Measurements from ENCODE around the gene ZNF341.
A peak's percentile ranks its signal among the peaks of the same experiment; 100 is the strongest.
"Not testable (repeated sequence)": the region's sequence is repeated elsewhere in the genome, so short reads cannot be mapped to it uniquely, and the experiment has no call there.

The ZNF341 gene

DNA sequence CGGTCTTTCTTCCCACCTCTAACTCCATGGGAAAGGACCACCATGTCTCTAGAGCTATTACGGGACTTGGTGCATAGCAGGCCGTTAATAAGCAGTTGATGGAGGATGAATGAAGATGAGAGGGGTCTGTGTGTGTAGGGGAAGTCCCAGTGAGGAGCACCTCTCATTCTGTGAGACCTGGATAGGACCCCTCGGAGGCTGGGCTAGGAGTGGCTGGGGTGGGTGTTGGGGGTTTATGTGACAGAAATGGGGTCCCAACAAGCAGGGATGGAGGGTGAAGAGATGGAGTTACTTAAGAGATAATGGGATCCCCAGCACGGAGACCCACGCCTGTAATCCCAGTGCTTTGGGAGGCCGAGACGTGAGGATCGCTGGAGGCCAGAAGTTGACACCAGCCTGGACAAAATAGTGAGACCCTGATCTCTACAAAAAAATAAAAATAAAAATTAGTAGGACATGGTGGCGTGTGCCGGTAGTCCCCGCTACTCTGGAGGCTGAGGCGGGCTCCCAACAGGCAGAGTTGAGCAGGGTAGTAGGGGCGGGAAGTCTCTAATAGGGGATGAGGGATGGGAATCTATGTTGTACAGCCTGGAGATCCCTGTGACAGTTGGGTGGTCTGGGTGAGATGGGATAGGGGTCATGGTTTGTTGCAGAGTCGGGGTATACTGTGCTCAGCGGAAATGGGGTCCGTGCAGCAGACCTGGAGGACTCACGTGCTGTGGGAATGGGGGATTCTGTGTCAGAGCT is 677 bp upstream of the ZNF341 start:
- DNase-seq (ENCODE audit: low read depth in 2 of 2), result peak in 1 of 2 donors; percentile 5

DNA sequence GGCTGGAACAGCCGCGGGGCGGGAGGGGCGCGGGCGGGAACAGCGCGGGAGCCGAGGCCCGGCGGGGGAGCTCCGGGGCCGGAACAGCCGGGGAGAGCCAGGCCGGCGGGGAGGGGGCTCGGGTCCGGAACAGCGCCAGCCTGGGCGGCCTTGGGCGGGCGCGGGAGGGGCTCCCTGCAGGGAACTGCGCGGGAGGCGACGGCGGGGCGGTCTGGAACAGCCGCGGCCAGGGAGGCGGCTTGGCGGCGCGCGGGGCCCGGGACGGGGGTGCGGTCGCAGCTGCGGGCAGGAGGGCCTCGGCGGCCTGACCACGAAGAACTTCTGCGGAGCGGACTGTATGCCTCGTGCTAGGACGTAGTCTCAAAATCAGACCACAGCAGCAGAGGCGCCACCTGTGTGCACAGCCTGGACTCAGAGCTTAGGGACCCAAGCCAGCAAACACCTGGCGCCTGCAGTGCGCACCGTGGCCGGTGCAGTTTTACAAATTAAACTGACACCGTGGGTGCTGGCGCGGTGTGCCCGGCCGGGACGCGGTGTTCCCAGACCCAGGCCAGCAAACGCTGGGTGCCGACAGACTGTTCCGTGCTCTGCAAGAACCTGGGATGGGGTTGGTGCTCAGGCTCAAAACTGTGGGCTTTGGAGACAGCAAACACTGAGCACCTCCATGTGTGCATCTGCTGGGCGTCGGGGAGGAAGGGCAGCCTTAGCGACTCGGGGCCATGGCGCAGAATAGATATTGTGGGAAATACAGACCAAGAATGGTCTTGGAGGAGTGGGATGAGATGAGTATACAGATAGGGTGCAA is 572 bp downstream of the ZNF341 start:
- peak; percentile 69 to 71 for DNase-seq (ENCODE audit: low read depth in 2 of 2)

DNA sequence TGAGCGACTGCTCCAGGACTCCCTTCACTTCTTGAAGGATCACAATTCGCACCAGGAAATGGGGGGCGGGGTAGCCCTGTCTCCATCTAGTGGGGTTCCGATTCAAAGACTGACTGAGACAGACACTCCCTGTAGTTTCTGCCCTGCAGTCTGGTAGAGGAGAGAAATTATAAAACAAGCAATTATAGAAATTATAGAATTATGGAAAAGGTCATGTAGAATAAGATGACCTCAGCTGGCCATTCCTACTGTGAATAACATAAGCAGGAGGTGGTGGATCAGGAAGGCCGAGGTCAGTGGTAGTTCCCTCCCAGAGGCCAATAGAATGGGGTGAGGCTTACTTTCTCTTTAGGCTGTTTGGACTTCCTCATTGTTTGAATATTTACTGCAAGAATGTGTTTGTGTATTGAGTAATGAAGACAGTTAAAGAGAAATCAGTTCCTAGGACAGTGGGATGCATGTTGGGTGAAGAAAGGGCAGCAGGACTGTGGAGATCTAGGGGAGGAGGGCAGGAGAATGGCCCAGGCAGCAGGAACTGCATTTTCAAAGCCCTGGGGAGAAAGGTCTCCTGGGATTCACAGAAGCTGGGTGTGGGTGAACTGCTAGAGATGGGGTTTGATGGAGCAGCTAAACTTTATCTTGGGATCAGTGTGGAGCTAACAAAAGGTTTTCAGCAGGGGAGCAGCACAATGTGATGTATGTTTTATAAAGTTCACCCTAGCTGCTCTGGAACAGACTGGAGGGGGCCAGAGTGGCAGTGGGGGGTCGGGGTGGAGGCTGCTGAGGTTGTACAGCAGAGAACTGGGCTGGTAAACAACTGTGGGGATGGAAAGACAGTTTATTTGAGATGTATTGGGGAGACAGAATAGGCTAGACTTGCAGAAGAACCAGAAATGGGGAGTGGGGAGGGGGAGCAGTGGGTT is 2.1 kb downstream of the ZNF341 start:
- DNase-seq (ENCODE audit: low read depth in 2 of 2), result no peak

DNA sequence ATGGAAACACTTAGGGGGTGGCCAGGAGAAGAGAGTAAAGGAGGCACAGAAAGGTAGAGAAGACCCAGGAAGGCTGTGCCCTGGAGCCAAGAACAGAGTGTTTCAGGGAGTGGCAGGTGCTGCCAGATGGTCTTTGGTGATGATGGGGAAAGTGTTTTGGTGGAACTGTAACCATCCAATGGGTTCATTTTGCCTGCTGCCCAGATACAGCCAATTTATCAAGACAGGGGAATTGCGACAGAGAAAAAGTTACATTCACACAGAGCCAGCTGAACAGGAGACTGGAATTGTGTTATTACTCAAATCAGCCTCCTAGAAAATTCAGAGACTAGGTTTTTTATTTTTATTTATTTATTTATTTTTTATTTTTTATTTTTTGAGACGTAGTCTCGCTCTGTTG is 5.2 kb downstream of the ZNF341 start:
- DNase-seq (ENCODE audit: low read depth in 2 of 2), result no peak

DNA sequence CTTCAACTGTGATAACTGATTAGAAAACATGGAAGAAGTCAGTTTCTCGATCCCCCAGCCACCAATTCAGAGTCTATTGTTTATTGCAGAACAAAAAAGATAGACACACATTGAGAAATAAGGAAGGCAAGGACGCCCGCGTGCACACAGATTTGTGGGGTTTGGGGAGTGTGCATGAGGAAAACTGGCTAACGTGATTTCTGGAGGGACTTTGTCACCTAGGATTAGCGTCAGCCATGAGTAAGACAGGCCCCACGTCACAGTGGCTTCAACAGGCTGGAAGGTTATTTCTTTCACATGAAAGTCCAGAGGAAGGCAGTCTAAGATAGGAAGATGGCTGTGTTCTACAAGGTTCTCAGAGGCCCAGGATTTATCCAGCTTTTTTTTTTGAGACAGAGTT is 7.7 kb downstream of the ZNF341 start:
- no peak for DNase-seq (ENCODE audit: low read depth in 2 of 2)

DNA sequence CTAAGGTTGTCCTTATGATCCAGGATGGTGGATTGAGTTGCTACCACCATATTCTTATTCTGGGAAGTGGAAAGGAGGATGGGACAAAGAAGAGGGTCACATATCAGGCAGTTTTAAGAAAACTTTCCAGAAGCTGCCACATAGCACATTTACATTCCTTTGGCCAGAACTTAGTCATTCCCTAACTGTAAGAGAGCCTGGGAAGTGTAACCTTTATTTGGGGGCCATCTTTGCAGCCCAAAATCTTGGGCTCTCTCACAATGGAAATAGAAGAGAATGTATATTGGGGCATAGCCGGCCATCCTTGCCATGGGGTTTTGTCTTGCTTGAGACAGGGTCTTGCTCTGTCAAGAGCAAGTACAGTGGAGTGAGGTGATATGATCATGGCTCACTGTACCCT is 8.4 kb downstream of the ZNF341 start:
- DNase-seq (ENCODE audit: low read depth in 2 of 2), result no peak

DNA sequence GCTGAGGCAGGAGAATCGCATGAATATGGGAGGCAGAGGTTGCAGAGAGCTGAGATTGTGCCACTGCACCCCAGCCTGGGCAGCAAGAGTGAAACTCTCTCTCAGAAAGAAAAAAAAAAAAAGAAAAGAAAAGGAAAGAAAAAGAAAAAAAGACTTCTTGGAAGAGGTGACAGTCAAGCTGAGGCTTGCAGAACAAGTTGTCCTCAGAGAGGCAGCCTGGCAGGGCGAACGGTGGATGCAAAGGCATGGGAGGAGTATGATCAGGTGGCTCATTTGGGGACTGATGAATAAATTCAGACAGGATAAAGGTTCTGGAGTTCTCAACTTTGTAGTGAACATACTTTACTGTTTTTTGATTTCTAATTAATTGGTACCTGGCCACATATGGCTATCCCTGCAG is 12.4 kb downstream of the ZNF341 start:
- no peak for DNase-seq (ENCODE audit: low read depth in 2 of 2)

DNA sequence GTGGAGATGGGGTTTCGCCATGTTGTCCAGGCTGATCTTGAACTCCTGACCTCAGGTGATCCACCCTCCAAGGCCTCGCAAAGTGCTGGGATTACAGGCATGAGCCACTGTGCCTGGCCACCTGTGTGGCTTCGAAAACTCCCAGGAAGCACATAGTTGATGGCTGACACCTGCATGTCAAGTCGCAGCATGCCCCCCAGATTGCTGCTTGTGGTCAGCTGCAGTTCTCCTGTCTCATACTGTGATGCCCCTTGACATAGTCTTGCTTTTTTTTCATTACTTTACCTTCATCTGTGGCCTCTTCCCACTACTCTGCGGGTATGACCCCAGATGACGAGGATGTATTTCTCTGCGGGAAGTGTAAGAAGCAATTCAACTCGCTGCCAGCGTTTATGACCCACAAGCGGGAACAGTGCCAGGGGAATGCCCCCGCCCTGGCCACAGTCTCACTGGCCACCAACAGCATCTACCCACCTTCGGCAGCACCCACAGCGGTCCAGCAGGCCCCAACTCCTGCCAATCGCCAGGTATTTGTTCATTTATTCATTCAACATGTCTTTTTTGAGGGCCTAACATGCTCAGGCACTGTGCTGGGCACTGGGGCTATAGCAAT is 13.1 kb downstream of the ZNF341 start:
- DNase-seq (ENCODE audit: low read depth in 2 of 2), result no peak

DNA sequence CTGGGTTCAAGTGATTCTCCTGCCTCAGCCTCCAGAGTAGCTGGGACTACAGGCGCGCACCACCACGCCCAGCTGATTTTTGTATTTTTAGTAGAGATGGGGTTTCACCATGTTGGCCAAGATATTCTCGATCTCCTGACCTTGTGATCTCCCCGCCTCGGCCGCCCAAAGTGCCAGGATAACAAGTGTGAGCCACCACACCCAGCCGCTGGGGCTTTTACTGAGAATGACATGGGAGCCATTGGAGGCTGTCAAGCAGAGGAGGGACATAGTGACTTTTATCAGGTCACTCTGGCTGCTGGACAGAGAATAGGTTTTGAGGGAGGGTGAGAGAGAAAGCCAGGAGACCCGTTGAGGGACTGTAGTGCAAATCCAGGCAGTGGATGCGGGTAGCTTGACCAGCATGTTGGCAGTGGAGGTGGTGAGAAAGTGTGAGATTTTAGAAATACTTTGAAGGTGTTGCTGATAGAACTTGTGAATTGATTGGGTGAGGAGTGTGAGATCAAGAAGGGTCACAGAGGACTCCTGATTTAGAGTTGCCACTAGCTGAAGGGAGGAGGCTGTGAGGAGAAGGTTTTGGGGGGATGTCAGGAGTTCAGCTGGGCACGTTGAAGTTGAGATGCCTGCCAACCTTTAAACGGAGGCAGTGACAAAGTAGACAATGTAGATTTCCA is 14.7 kb downstream of the ZNF341 start:
- DNase-seq (ENCODE audit: low read depth in 2 of 2), result no peak

DNA sequence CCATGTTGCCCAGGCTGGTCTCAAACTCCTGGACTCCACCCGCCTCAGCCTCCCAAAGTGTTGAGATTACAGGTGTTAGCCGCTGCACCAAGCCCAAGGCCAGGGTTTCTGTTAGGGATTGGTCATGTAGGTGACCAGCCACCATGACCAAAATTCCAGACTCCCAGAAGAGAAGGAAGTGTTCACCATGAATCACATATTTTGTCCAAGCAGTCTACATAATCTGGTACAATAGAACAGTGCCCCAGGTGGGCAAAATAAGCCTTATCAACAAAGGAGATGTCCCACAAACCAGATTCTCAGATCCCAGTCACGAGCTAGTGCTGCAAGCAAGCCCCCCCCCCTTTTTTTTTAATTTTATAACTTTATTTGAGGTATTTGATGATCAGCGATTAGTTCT is 20.0 kb downstream of the ZNF341 start:
- no peak for DNase-seq (ENCODE audit: low read depth in 2 of 2)

DNA sequence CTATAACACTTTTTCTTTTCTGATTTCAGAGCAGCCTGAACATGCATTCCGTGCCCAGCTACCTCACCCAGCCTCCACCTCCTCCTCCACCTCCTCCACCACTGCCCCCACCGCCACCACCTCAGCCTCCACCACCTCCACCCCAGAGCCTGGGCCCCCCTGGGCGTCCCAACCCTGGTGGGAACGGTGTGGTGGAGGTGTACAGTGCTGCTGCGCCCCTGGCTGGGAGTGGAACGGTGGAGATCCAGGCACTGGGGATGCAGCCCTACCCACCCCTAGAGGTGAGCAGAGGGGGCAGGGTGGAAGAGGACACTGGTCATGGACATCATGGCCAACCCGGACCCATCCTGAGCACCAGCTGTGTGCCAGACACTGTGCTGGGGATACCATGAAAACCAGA is 21.3 kb downstream of the ZNF341 start:
- no peak for DNase-seq (ENCODE audit: low read depth in 2 of 2)

DNA sequence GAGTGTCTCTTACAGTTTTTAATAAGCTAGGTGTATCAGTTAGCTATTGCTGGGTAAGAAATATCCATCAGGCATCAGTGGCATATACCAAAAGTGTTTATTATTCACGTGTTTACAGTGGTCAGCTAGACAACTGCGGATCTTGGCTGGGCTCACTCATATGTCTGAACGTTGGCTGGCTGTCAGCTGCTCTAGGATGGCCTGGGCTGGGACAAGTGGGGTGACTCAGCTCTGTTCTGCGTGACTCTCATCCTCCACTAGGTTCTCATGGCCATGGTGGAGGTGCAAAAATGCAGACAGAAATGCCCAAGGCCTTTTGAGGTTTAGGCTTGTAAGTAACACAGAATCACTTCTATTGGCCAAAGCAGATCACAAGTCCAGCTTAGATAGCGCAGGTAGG is 22.0 kb downstream of the ZNF341 start:
- no peak for DNase-seq (ENCODE audit: low read depth in 2 of 2)

DNA sequence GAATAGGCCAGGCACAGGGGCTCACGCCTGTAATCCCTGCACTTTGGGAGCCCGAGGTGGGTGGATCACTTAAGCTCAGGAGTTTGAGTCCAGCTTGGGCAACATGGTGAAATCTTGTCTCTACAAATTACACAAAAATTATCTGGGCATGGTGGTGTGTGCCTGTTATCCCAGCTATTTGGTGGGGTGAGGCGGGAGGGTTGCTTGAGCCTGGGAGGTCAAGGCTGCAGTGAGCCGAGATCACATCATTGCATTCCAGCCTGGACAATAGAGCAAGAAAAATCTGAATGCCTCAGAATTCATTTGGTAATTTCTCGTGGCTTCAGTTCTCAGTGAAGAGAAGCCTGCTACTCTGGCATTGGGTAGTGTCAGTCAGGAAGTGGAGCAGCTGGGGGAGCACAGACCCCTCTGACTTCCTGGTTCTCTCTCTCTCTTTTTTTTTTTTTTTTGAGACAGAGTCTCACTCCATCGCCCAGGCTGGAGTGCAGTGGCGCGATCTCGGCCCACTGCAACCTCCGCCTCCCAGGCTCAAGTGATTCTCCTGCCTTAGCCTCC is 24.2 kb downstream of the ZNF341 start:
- DNase-seq (ENCODE audit: low read depth in 2 of 2), result not testable (repeated sequence)

DNA sequence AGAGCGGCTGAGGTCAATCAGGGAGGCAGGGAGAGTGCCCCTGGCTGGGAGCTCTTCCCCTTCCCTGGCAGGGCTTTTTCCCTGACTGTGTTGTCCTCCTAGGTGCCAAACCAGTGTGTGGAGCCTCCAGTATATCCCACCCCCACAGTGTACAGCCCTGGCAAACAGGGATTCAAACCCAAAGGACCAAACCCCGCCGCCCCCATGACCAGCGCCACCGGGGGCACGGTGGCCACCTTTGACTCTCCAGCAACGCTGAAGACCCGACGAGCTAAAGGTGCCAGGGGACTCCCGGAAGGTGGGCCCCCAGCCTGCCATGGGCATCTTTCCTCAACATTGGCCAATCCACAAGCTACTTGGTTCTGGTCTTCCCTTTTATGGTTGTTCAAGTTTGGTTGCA is 25.2 kb downstream of the ZNF341 start:
- no peak for DNase-seq (ENCODE audit: low read depth in 2 of 2)

DNA sequence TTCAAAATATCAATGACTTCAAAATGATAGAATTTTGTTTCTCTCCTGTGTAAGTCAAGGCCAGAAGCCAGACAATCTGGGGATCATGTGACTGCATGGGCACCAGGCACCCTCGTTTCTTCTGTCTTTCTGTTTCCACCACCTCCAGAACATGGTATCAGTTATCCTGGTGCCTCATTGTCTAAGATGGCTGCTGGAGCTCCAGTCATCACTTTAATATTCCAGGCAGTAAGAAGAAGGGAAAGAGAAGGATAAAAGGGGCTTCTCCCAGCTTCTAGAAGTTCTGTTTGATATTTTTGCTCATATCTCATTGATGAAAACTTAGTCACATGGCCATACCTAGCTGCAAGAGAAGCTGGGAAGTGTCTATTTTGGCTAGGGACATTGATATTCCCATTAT is 25.7 kb downstream of the ZNF341 start:
- DNase-seq (ENCODE audit: low read depth in 2 of 2), result no peak

DNA sequence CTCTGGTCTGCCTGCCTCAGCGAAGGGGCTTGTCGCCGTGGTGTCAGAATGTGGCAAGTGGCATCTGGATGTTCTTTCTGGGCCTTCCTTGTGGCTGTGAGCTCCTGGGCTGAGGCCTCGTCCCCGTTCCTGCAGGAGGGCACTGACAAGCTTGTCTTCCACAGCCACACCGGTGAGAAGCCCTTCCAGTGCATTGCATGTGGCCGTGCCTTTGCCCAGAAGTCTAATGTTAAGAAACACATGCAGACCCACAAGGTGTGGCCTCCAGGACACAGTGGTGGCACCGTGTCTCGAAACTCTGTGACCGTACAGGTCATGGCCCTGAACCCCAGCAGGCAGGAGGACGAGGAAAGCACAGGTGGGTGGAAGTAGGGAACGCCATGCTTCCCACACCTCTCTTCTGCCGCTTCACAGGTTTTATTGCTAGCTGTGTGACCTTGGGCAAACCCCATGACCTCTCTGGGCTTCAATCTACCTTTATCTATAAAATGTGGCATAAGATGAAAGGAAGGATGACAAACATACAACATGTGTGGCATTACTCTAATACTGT is 30.0 kb downstream of the ZNF341 start:
- DNase-seq (ENCODE audit: low read depth in 2 of 2), result no peak

DNA sequence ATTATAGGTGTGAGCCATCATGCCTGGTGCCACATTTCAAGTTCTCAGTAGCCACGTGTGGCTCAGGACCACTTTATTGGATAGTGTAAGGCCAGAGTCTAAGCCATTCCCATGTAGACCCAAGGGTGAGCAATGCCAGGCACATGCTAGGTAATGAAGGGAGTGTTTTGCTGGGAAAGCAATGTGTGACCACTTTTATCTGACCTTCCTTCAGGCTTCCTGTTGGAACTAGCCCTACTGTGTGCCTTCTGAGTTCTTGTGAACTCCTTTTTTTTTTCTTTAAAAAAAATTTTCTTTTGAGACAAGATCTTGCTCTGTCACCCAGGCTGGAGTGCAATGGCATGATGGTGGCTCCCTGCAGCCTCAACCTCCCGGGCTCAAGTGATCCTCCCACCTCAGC is 33.3 kb downstream of the ZNF341 start:
- no peak for DNase-seq (ENCODE audit: low read depth in 2 of 2)

DNA sequence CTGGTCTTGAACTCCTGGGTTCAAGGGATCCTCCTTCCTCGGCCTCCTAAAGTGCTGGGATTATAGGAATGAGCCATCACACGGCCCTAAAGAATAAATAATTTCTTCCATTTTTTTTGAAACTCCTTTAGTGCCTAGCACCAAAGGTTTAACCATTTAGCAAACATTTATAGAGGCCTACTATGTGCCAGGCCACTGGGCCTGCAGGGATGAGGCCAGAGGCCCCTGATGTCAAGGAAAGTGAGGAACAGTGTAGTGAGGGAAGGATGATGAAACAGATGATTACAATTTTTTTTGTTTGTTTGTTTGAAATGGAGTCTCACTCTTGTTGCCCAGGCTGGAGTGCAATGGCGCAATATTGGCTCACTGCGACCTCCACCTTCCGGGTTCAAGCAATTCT is 33.8 kb downstream of the ZNF341 start:
- DNase-seq (ENCODE audit: low read depth in 2 of 2), result no peak

DNA sequence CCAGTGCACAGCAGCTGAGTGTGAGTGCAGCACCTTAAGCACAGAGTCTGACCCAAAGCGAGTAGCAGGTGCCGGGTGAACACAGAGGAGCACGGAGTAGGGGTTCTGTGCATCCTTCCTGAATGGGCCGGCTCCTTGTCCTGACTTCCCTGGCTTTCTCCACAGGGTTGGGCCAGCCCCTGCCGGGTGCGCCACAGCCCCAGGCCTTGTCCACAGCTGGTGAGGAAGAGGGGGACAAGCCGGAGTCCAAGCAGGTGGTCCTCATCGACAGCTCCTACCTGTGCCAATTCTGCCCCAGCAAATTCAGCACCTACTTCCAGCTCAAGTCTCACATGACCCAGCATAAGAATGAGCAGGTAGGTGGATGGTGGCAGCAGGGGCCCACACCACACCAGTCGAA is 34.9 kb downstream of the ZNF341 start:
- no peak for DNase-seq (ENCODE audit: low read depth in 2 of 2)

DNA sequence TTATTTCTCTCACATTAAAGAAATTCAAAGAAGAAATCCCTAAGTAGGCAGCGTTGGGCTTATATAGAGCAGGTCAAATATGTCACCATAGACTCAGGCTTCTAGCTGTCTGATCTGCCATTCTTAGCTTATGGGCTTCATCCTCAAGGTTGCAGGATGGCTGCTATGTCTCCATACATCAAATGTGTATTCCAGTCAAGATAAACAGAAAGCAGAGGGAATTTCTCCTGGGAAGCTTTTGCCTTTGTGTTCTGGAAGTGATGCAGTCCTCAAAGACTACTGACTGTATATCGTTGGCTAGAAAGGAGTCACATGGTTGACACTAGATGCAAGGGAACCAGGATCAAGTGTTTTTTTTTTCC is 36.0 kb downstream of the ZNF341 start:
- no peak for DNase-seq (ENCODE audit: low read depth in 2 of 2)

DNA sequence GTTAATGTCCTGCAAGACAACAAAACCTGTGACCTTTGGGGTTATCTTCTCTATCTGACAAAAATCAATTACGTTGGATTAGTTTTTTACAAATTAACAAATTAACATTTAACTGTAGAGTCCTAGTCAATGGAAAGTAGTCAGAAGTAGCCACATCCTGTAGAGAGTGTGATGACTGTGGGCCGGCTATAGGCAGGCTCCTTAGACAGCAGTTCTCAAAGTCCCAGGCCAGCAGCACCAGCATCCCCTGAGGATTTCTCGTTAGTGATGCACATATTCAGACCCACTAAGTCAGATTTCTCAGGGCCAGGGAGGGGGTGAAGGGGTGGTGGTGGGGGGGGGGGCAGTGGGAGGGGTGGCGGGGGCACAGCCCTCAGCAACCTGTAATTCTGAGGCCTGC is 37.2 kb downstream of the ZNF341 start:
- no peak for DNase-seq (ENCODE audit: low read depth in 2 of 2)
